ENCODE measurements around the gene BAIAP2L1.
"Not testable (repeated sequence)": the region's sequence is repeated elsewhere in the genome, so short reads cannot be mapped to it uniquely, and the experiment has no call there.

BAIAP2L1 gene

GRCh38 chr7:98321301-98321700 lies 79.6 kb downstream of the BAIAP2L1 start:
- DNase-seq (ENCODE audit: low read depth) = no peak

- DNase-seq (ENCODE audit: low read depth) = no peak
These were observed 81.7 kb downstream of the BAIAP2L1 start for GRCh38 chr7:98319176-98319575.

DNA sequence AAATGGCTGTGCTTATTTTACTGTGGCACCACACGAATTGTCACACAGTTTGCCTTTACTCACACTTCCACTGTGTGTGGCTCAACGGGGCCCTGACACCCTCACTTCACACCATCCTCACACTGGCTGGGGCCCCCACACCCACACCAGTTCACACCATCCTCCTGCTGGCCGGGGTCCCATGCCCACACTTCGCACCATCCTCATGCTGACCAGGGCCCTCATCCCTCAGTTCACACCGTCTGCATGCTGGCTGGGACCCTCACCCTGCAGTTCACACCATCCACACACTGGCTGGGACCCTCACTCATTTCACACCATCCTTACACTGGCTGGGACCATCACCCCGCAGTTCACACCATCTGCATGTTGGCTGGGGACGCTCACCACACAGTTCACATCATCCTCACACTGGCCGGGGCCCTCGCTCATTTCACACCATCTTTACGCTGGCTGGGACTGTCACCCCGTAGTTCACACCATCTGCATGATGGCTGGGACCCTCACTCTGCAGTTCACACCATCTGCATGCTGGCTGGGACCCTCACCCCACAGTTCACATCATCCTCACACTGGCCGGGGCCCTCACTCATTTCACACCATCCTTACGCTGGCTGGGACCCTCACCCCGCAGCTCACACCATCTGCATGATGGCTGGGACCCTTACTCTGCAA lies 83.4 kb downstream of the BAIAP2L1 start:
- no peak for DNase-seq (ENCODE audit: low read depth)

- DNase-seq (ENCODE audit: low read depth) = not testable (repeated sequence)
These were observed 84.8 kb downstream of the BAIAP2L1 start for GRCh38 chr7:98315994-98316527.

DNA sequence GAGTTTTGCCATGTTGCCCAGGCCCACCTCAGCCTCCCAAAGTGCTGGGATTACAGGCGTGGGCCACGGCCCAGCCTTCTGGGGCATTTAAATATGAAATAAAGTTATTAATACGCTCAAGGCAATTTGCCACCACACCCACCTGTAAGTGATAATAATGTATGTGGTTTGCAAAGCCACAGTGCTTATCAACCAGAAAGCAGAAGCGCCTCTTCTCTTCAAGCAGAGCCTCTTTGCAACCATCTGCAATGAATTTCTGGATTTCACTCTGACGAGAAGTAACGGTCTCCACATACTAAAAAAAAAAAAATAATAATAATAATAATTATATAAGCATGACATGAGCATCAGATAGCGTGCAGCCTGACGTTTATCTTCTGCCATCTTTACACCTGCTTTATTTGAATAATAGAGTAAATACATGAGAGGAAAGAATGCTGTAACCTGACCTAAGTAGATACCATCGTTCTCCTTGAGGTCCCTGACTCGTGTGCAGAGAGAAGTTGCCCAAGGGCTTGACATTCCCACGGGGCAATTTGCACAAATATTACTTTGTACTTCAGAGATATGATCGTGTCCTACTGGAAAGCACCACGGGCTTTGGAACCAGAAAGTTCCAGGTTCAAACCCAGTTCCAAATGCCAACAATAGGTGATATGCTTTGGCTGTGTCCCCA lies 85.4 kb downstream of the BAIAP2L1 start:
- no peak for DNase-seq (ENCODE audit: low read depth)

DNA sequence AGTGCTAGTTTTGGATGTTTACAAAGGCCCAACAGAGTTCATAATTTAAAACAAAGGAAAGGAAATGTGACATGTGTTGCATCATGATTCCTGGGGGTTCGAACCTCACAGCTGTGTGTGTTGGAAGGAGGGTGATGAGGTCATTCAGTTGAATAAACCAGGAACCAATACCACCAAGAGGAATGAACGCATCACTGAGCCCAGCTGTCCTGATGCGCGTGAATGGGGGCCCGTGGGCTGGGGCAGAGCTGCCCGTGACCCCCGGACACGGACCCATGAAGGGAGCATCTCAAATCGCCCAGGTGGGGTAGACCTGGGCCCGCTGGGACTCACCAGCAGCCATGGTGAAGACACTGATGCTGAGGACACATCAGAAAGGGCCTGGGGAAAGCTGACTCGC lies 86.4 kb downstream of the BAIAP2L1 start:
- no peak for DNase-seq (ENCODE audit: low read depth)

DNA sequence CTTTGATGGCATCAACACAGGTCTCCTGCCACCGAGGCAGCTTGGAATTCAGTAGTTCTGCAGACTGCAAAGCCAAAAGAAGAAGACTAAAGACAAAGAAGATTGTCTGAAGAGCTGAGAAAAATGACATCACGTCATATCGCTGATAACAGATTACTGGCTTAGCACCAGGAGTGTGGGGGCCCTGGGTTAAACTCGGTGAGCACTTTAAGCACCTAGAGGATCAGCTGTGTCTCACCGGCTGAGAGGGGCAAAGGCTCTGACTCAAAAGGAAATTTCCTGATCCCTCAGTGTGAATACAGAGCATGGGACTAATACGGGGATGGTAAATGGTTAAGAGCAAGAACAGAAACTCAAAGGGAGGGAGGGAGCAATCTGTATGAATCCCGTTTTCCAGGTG lies 88.7 kb downstream of the BAIAP2L1 start:
- DNase-seq (ENCODE audit: low read depth) = no peak

DNA sequence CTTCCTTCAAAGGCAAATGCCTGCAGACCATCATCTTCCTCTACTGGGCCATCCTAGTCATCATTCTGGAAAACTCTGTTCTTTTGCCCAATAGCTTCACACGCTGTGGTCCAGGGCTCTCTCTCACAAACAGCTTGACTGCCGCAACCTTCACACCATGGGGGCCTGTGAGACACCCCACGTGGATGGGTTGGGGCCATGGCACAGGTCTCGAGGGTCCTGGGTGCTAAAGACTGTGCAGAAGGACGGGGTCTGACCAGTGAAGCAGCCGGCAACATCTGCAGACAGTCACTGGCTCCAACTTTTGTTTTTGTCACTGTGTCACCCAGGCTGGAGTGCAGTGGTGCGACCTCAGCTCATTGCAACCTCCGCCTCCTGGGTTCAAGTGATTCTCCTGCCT lies 91.3 kb downstream of the BAIAP2L1 start:
- DNase-seq (ENCODE audit: low read depth) = no peak

- no peak for DNase-seq (ENCODE audit: low read depth)
These were observed 92.9 kb downstream of the BAIAP2L1 start for GRCh38 chr7:98307971-98308466.

- no peak for DNase-seq (ENCODE audit: low read depth)
These were observed 94.8 kb downstream of the BAIAP2L1 start for GRCh38 chr7:98305951-98306535.

- DNase-seq (ENCODE audit: low read depth) = no peak
These were observed 97.0 kb downstream of the BAIAP2L1 start for GRCh38 chr7:98303906-98304305.

DNA sequence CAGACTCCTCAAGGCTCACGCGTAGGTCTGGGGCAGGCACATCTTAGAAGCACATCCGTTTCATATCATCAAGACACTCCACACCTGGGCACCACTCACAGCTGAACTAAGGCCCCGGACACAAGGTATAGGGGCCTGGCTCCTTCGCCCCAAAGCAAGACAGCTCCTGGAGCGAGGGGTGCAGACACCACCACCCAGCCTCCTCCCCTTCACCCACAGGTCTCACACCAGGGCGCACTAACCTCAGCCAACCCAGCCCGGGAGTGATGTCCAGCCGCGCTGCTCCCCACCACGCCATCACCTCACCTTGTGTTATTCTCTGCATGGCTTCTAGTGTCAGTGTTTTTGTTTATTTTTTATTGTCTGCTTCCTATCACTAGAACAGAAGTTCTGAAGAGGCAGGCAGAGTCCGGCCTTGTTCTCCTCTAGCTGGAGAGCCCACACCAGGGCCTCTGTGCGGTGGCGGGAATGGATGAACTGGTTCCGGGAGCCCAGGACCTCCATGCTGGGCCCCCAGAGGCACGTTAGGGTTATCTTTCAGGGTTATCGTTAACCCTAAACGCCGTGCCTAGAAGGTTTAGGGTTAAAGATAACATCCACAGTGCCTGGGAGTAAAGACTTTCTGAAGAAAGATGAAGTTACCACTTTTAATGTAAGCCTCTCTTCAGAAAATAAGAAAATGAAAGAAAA lies 97.6 kb downstream of the BAIAP2L1 start:
- no peak for DNase-seq (ENCODE audit: low read depth)

GRCh38 chr7:98301693-98302470 lies 99.0 kb downstream of the BAIAP2L1 start:
- DNase-seq (ENCODE audit: low read depth) = no peak

DNA sequence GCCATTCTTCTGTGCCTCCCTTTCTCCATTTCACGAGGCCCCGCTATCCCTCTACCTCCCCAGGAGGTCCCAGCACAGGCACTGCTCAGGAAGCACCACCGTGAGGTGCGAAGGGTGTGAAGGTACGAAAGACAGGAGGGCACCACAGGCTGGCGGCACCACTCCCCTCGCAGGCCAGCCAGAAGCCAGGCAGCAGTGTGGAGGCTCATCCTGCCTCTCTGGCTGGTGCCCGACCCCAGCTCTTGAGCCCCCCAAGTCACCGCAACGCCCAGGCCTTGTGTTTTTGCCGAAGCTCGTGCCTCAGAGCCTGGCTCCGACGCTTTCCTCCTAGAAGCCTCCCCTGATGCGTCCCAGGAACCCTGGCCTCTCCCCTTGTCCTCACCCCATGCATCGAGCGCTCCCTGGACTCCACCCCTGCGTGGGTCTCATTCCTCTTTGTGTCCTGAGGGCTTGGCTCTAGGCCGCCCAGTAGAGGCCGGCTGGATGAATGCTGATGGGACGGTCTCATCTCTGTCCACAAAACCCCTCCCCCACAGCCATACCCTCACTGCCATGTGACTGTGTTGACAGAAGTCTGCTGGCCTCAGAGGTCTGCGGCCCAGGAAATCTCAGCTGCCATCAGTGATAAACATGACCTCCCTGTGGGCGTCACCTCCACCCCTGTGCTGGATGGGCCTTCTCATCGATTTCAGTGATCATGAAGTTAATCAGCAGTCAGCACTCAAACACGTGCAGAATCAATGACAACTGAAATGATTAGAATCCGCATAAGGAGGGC lies 100.1 kb downstream of the BAIAP2L1 start:
- DNase-seq (ENCODE audit: low read depth) = no peak

GRCh38 chr7:98297626-98298286 lies 103.1 kb downstream of the BAIAP2L1 start:
- no peak for DNase-seq (ENCODE audit: low read depth)

GRCh38 chr7:98296833-98297232 lies 104.1 kb downstream of the BAIAP2L1 start:
- no peak for DNase-seq (ENCODE audit: low read depth)

GRCh38 chr7:98295467-98296192 lies 105.3 kb downstream of the BAIAP2L1 start:
- peak; percentile 26 for DNase-seq (ENCODE audit: low read depth)

- peak; percentile 39 for DNase-seq (ENCODE audit: low read depth)
These were observed 106.0 kb downstream of the BAIAP2L1 start for GRCh38 chr7:98294798-98295382.

- DNase-seq (ENCODE audit: low read depth) = peak; percentile 42
These were observed 106.6 kb downstream of the BAIAP2L1 start for GRCh38 chr7:98294326-98294725.
